K562 (cell line): ENCODE results near the gene TEX38.

Experiments used
- CTCF ChIP-seq, 3 experiments: IDR thresholded peaks in 2 of 3; conservative IDR thresholded peaks in 1 of 3; 2 replicates each; pipeline ENCODE4 v1.5.1; 2011 to 2012; ENCODE audit warnings: low read length in 3 of 3, mild to moderate bottlenecking in 3 of 3, control low read depth in 2 of 3, improper control_type of control experiment in 1 of 3, inconsistent platforms in 1 of 3, low read depth in 1 of 3, mixed read lengths in 1 of 3, moderate library complexity in 1 of 3; ENCODE audit not compliant: insufficient read depth in 2 of 3
- MXI1 ChIP-seq: IDR thresholded peaks from 2 replicates; pipeline ENCODE4 v1.6.1; 2011; ENCODE audit warnings: low read depth, mild to moderate bottlenecking, improper control_type of control experiment, low read length
- RBM39 ChIP-seq: fragments of 200-400 bp; formaldehyde crosslinking; optimal IDR thresholded peaks from 2 replicates; pipeline ENCODE3; 2018; ENCODE audit warnings: low read depth, low read length
- TF ChIP-seq, protein P1 (sequence below): sonication (generic); formaldehyde crosslinking; IDR thresholded peaks from 2 replicates; pipeline ENCODE4 v1.8.0; 2023; ENCODE audit warnings: mild to moderate bottlenecking, missing genetic modification reagents

DNA sequence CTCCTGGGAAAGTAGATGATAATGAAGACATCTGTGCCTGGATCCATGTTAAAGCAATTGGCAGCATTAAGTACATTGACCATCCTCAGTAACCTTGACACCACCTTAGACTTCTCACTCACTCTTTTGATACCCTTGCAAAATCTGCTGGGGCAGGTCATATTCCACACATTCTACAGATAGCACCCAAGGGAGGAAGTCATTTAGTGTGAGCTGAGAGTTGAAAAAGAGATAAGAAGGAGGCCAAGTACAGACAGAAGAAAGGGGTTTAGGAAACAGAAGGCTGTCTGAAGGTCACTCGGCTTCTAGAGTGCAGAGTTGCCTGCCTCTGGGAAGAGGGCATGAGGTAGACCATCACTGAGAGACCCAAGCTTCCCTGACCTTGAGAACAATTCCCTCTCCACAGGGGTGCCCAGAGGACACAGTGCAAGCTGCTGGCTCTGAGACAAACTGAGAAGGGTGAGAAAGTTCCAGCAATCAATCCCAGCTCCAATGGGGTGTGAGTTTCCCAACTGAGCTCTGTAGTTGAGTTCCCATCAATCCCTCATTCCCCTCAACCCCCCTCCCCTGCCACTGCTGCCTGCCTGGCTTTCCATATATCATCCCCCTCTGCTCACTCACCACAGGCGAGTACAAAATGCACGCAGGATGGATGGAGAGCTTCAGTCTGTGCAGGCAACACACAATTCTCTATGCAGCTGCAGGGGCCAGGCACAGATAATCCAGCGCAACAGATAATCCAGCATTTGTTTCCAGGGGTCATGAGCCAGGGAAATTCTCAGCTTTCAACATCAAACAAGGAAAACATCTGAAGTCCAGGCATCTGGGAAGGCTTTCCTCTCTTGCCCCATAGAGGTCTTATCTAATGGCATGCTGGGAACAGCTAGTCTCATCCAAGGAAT lies 47.7 kb upstream of the TEX38 start:
- TF ChIP-seq CTCF (IDR thresholded peaks at IDR 0.05 in 2 of 3, conservative IDR thresholded peaks at IDR 0.05 in 1 of 3; ENCODE audit: insufficient read depth in 2 of 3, low read depth in 1 of 3, low read length in 3 of 3) (no peak), MXI1 (no peak), RBM39 (no peak)
- TF ChIP-seq, protein P1, sequence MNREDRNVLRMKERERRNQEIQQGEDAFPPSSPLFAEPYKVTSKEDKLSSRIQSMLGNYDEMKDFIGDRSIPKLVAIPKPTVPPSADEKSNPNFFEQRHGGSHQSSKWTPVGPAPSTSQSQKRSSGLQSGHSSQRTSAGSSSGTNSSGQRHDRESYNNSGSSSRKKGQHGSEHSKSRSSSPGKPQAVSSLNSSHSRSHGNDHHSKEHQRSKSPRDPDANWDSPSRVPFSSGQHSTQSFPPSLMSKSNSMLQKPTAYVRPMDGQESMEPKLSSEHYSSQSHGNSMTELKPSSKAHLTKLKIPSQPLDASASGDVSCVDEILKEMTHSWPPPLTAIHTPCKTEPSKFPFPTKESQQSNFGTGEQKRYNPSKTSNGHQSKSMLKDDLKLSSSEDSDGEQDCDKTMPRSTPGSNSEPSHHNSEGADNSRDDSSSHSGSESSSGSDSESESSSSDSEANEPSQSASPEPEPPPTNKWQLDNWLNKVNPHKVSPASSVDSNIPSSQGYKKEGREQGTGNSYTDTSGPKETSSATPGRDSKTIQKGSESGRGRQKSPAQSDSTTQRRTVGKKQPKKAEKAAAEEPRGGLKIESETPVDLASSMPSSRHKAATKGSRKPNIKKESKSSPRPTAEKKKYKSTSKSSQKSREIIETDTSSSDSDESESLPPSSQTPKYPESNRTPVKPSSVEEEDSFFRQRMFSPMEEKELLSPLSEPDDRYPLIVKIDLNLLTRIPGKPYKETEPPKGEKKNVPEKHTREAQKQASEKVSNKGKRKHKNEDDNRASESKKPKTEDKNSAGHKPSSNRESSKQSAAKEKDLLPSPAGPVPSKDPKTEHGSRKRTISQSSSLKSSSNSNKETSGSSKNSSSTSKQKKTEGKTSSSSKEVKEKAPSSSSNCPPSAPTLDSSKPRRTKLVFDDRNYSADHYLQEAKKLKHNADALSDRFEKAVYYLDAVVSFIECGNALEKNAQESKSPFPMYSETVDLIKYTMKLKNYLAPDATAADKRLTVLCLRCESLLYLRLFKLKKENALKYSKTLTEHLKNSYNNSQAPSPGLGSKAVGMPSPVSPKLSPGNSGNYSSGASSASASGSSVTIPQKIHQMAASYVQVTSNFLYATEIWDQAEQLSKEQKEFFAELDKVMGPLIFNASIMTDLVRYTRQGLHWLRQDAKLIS (CRISPR knock-in tag): no peak
